GM12878 (cell line): ENCODE results near the gene CCDC9. TPM values are rescaled to one million over a fixed set of nuclear protein-coding genes. Genes with fewer than 3 reads are reported as not detected.
"Not testable (repeated sequence)": the region's sequence is repeated elsewhere in the genome, so short reads cannot be mapped to it uniquely, and the experiment has no call there.

ENCODE experiments used
- ATAC-seq: fragments of 200-7000 bp; cut with Tn5 transposase; 3 replicates; pipeline ENCODE4 v1.9.1; 2020; ENCODE audit warnings: mild to moderate bottlenecking, moderate library complexity
- BruUV-seq: library from RNA; stranded (reverse); fragments of 400-500 nt; replicated peaks from 2 replicates; lab custom pipeline; 2021; lab: Mats Ljungman, UMichigan
- CTCF ChIA-PET: fragments of 300-600 bp; sonication (Branson Sonifier 250); formaldehyde crosslinking; extraction: SDS; loops from one replicate; lab custom pipeline; 2021; ENCODE audit warnings: inconsistent platforms; lab: Yijun Ruan, JAX
- POLR2A ChIA-PET: fragments of 350-600 bp; formaldehyde crosslinking; extraction: SDS; loops from one replicate; lab custom pipeline; 2021; ENCODE audit warnings: inconsistent platforms; lab: Charles Lee
- RAD21 ChIA-PET: fragments of 300-600 bp; sonication (Branson Sonifier 250); formaldehyde crosslinking; loops from one replicate; lab custom pipeline; 2023; ENCODE audit warnings: antibody characterized with exemption; ENCODE audit not compliant: unreplicated experiment; lab: Charles Lee
- SMC1A ChIA-PET: fragments of 300-600 bp; sonication (Branson Sonifier 250); formaldehyde crosslinking; loops from one replicate; lab custom pipeline; 2023; ENCODE audit not compliant: unreplicated experiment, uncharacterized antibody; lab: Charles Lee
- DNase-seq: peaks from one replicate; pipeline ENCODE4 v3.0.0-alpha.2; 2011; ENCODE audit warnings: low read depth, low spot score
- FAIRE-seq: peaks from 3 replicates; lab custom pipeline; 2011; peaks lifted over from hg19 to GRCh38; lab: Jason Lieb, UNC
- H2AFZ ChIP-seq: 2 replicates; pipeline ENCODE4 v1.6.0; 2011; ENCODE audit warnings: low read depth, low read length, control low read depth; ENCODE audit not compliant: control insufficient read depth
- H3K27ac ChIP-seq: 2 replicates; pipeline ENCODE4 v1.5.1; 2011; ENCODE audit warnings: control low read depth; ENCODE audit not compliant: control insufficient read depth, insufficient read depth
- H3K27me3 ChIP-seq, 2 experiments: replicated peaks in 1 of 2; 2 replicates each; pipeline versions ENCODE4 v1.6.0 to v1.6.1; 2011; ENCODE audit warnings: low read length in 1 of 2; ENCODE audit not compliant: control insufficient read depth in 2 of 2, insufficient read depth in 2 of 2
- H3K36me3 ChIP-seq, 2 experiments: 2 replicates each; pipeline ENCODE4 v1.5.1; 2011; ENCODE audit warnings: low read length in 1 of 2; ENCODE audit not compliant: control insufficient read depth in 2 of 2, insufficient read depth in 2 of 2
- H3K4me1 ChIP-seq: 2 replicates; pipeline ENCODE4 v1.6.1; 2011; ENCODE audit warnings: mild to moderate bottlenecking, low read length, moderate library complexity, mixed read lengths; ENCODE audit not compliant: control insufficient read depth, insufficient read depth
- H3K4me2 ChIP-seq: 2 replicates; pipeline ENCODE4 v1.6.0; 2011; ENCODE audit warnings: control low read depth; ENCODE audit not compliant: control insufficient read depth, insufficient read depth
- H3K4me3 ChIP-seq: fragments of 200-600 bp; sonication (generic); 2 replicates; pipeline ENCODE4 v1.5.1; 2016
- H3K79me2 ChIP-seq: 2 replicates; pipeline ENCODE4 v1.6.0; 2011; ENCODE audit warnings: low read length; ENCODE audit not compliant: control insufficient read depth, insufficient read depth
- H3K9ac ChIP-seq: 2 replicates; pipeline ENCODE4 v1.8.0; 2011; ENCODE audit warnings: low read length, control low read depth, mixed read lengths; ENCODE audit not compliant: control insufficient read depth, insufficient read depth
- H3K9me3 ChIP-seq: replicated peaks from 3 replicates; pipeline ENCODE4 v1.5.1; 2011; ENCODE audit warnings: mild to moderate bottlenecking, low read length; ENCODE audit not compliant: control insufficient read depth, insufficient read depth
- H4K20me1 ChIP-seq: 2 replicates; pipeline ENCODE4 v1.6.0; 2011; ENCODE audit not compliant: control insufficient read depth, insufficient read depth
- ATF7 ChIP-seq: fragments of 450-650 bp; IDR thresholded peaks from 2 replicates; pipeline ENCODE4 v1.6.1; 2016; ENCODE audit warnings: low read depth, mild to moderate bottlenecking
- CREB1 ChIP-seq: IDR thresholded peaks from 2 replicates; pipeline ENCODE4 v1.6.1; 2012; ENCODE audit warnings: low read depth, mild to moderate bottlenecking, inconsistent platforms
- CREM ChIP-seq: IDR thresholded peaks from 2 replicates; pipeline ENCODE4 v1.6.1; 2014; ENCODE audit warnings: antibody characterized with exemption, low read depth
- EGR1 ChIP-seq, 2 experiments: IDR thresholded peaks; 1 replicate in 1 of 2; 2 replicates in 1 of 2; pipeline ENCODE4 v1.6.1; 2011 to 2012; ENCODE audit warnings: low read depth in 2 of 2, low read length in 2 of 2, borderline replicate concordance in 1 of 2, mild to moderate bottlenecking in 1 of 2, moderate library complexity in 1 of 2
- NBN ChIP-seq: fragments of 450-650 bp; IDR thresholded peaks from 2 replicates; pipeline ENCODE4 v1.6.1; 2016
- NR2C2 ChIP-seq: IDR thresholded peaks from 2 replicates; pipeline ENCODE4 v1.6.1; 2011; ENCODE audit warnings: borderline replicate concordance, low read depth; ENCODE audit not compliant: control insufficient read depth, insufficient read length
- RAD21 ChIP-seq: IDR thresholded peaks from 2 replicates; pipeline ENCODE4 v1.6.1; 2011; ENCODE audit warnings: mild to moderate bottlenecking, low read depth, low read length, moderate library complexity; ENCODE audit not compliant: insufficient read depth
- SMARCA5 ChIP-seq: fragments of 450-650 bp; IDR thresholded peaks from 2 replicates; pipeline ENCODE4 v1.6.1; 2017; ENCODE audit warnings: mild to moderate bottlenecking
- SMC3 ChIP-seq: IDR thresholded peaks from 2 replicates; pipeline ENCODE4 v1.6.1; 2011; ENCODE audit warnings: low read length, improper control_type of control experiment, borderline replicate concordance
- YY1 ChIP-seq: IDR thresholded peaks from 2 replicates; pipeline ENCODE4 v1.6.1; 2011; ENCODE audit warnings: low read depth, mild to moderate bottlenecking, low read length
- WGBS: methylation state at CpG from one replicate; pipeline ENCODE4 v1.1.6; 2016; ENCODE audit warnings: low lambda C conversion rate; ENCODE audit not compliant: insufficient replicate concordance, insufficient coverage; ENCODE audit errors: missing lambda C conversion rate; 5-methylcytosine and 5-hydroxymethylcytosine counted together
- in situ Hi-C: fragments of 300-500 bp; cut with MboI; formaldehyde crosslinking; loops from 9 replicates; pipeline ENCODE4 v1.14.3; 2018; ENCODE audit warnings: mixed read lengths
- intact Hi-C: fragments of 100-400 bp; cut with micrococcal nuclease; formaldehyde crosslinking; loops from one replicate; pipeline ENCODE4 v1.14.2; 2022; ENCODE audit not compliant: unreplicated experiment
- polyA plus RNA-seq, 11 experiments: library from polyadenylated mRNA; depleted of rRNA in 4 of 11; unstranded in 6 of 11; stranded (reverse) in 5 of 11; fragments of >200 nt; fragmentation: Nextera tagmentation in 4 of 11; fragmentation: Illumina TruSeq in 1 of 11; extraction: Ambion mirVana in 4 of 11; extraction: Trizol in 1 of 11; gene quantifications; 1 replicate in 1 of 11; 2 replicates in 10 of 11; pipeline versions ENCODE4 v1.2.1 to v1.2.3, GENCODE V29; 2011 to 2016; ENCODE audit warnings: inconsistent platforms in 2 of 11, missing spikeins in 2 of 11, low read depth in 1 of 11
- total RNA-seq, 4 experiments: library from RNA; depleted of rRNA in 3 of 4; stranded (reverse); fragments of >200 nt in 3 of 4; fragmentation: Illumina TruSeq in 1 of 4; extraction: Trizol in 1 of 4; gene quantifications; 2 replicates each; pipeline versions ENCODE4 v1.2.1 to v1.2.3, GENCODE V29; 2013 to 2021
- TF ChIP-seq, protein P1 (sequence below), 3 experiments: IDR thresholded peaks in 2 of 3; conservative IDR thresholded peaks in 1 of 3; 2 replicates each; pipeline ENCODE4 v1.5.1; 2011; ENCODE audit warnings: low read depth in 3 of 3, low read length in 3 of 3, mild to moderate bottlenecking in 3 of 3, control low read depth in 2 of 3, moderate library complexity in 2 of 3, inconsistent platforms in 1 of 3, mixed read lengths in 1 of 3; ENCODE audit not compliant: control insufficient read depth in 2 of 3, insufficient read depth in 1 of 3; ENCODE audit errors: extremely low read depth in 1 of 3

CCDC9 gene
- total and polyA plus RNA-seq, 10 of the 15 experiments (the other 5 are each of a cell fraction or from before 2014, with no cell fraction given), result 0.18 to 17.5 (median 7.1) TPM; not detected in 1

DNA sequence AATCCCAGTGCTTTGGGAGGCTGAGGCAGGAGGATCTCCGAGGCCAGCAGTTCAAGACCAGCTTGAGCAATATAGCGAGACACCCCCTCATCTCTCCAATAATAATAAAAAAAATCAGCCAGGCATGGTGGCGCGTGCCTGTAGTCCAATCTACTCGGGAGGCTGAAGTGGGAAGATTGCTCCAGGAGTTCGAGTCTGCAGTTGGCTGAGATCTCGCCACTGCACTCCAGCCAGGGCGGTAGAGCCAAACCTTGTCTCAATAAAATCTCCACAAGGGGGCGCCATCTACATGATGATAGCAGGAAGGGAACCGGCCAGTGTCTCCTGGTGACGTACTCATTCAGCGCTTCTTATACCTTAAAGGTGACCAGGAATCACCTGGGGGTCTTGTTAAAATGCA, 39.7 kb downstream of the CCDC9 start:
- POLR2A ChIA-PET, result interaction anchor here (0.7 to 1.1 kb wide), 2 partner anchors 22 to 217 kb away, joined by 3 read pairs; partner anchors contain the start of gene INAFM1

DNA sequence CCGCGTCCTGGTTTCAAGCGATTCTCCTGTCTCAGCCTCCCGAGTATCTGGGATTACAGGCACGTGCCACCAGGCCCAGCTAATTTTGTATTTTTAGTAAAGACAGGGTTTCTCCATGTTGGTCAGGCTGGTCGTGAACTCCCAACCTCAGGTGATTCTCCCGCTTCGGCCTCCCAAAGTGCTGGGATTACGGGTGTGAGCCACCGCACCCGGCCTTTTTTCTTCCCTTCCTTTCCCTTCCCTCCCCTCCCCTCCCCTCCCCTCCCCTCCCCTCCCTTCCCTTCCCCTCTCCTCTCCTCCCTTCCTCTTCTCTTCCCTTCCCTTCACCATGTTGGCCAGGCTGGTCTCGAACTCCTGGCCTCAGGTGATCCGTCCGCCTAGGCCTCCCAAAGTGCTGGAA, 44.5 kb downstream of the CCDC9 start:
- H3K9ac ChIP-seq, H3K36me3 ChIP-seq, H2AFZ ChIP-seq, H3K27ac ChIP-seq, ATAC-seq, DNase-seq, H3K27me3 ChIP-seq, FAIRE-seq, H4K20me1 ChIP-seq, H3K9me3 ChIP-seq, POLR2A ChIA-PET, H3K79me2 ChIP-seq, in situ Hi-C loops, intact Hi-C loops, H3K4me2 ChIP-seq, RAD21 ChIA-PET, H3K4me3 ChIP-seq, BruUV-seq: not testable (repeated sequence)
- peaks cover 19% of the 10 kb centered on the region for H3K4me1 ChIP-seq
- ChIA-PET SMC1A (interaction anchor here (0.8 kb wide), 1 partner anchor 9 kb away, joined by 4 read pairs; no protein-coding TSS in a partner anchor), CTCF (interaction anchor here (0.7 to 1.3 kb wide), 3 partner anchors 16 to 513 kb away, joined by 3 to 6 read pairs (median 4); no protein-coding TSS in a partner anchor)
- 85% methylated on average over 11 of the region's 14 CpGs for WGBS

More for the DNA sequence above, 39.7 kb downstream of the CCDC9 start:
- Histone ChIP-seq H3K27ac (no peak overlapping the region), H3K79me2 (no peaks in the 10 kb centered on the region), H3K27me3 (no peaks in the 10 kb centered on the region), H3K4me2 (no peak overlapping the region), H4K20me1 (no peaks in the 10 kb centered on the region), H3K9ac (no peak overlapping the region), H3K9me3 (no peaks in the 10 kb centered on the region), H3K4me3 (no peak overlapping the region), H3K36me3 (no peaks in the 10 kb centered on the region), H2AFZ (no peak overlapping the region), H3K4me1 (peaks cover 12% of the 10 kb centered on the region)
- RAD21 ChIA-PET, result interaction anchor here (0.7 to 3.4 kb wide), 6 partner anchors 8 to 411 kb away, joined by 3 to 19 read pairs (median 6); partner anchors contain the start of gene DHX34
- SMC1A ChIA-PET, result interaction anchor here (2.9 to 4.3 kb wide), 2 partner anchors 95 to 132 kb away, joined by 12 to 28 read pairs; no protein-coding TSS in a partner anchor
- ATAC-seq (peak; percentile 94), DNase-seq (no peak), FAIRE-seq (peak; percentile 96)
- intact Hi-C loops (loop anchor here (1.0 to 2.0 kb wide), 3 partner anchors 53 to 132 kb away; partner anchors contain the start of gene DHX34), in situ Hi-C loops (loop anchor here (5.0 kb wide), 3 partner anchors 91 to 401 kb away; no protein-coding TSS in a partner anchor)
- CTCF ChIA-PET, result interaction anchor here (1.2 to 8.3 kb wide), 11 partner anchors 8 to 411 kb away, joined by 3 to 83 read pairs (median 16); partner anchors contain the start of genes C5AR1 and DHX34
- BruUV-seq, result no TSS peak
- 14% methylated on average over 12 of the region's 12 CpGs for WGBS
- peak; percentile 89 for TF ChIP-seq RAD21
- no peak for TF ChIP-seq NBN
- no peak for TF ChIP-seq NR2C2
- peak; percentile 53; the same call in 1 of the 2 replicates for TF ChIP-seq CREB1
- TF ChIP-seq ATF7, result peak; percentile 74
- TF ChIP-seq YY1, result peak; percentile 37; the same call in 1 of the 2 replicates
- TF ChIP-seq SMARCA5, result no peak
- peak; percentile 69 for TF ChIP-seq CREM
- peak; percentile 88 for TF ChIP-seq SMC3
- TF ChIP-seq, protein P1, sequence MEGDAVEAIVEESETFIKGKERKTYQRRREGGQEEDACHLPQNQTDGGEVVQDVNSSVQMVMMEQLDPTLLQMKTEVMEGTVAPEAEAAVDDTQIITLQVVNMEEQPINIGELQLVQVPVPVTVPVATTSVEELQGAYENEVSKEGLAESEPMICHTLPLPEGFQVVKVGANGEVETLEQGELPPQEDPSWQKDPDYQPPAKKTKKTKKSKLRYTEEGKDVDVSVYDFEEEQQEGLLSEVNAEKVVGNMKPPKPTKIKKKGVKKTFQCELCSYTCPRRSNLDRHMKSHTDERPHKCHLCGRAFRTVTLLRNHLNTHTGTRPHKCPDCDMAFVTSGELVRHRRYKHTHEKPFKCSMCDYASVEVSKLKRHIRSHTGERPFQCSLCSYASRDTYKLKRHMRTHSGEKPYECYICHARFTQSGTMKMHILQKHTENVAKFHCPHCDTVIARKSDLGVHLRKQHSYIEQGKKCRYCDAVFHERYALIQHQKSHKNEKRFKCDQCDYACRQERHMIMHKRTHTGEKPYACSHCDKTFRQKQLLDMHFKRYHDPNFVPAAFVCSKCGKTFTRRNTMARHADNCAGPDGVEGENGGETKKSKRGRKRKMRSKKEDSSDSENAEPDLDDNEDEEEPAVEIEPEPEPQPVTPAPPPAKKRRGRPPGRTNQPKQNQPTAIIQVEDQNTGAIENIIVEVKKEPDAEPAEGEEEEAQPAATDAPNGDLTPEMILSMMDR (IDR thresholded peaks at IDR 0.05 in 2 of 3, conservative IDR thresholded peaks at IDR 0.05 in 1 of 3; ENCODE audit: control insufficient read depth in 2 of 3, extremely low read depth in 1 of 3, insufficient read depth in 1 of 3, low read depth in 3 of 3, low read length in 3 of 3), result peak; percentile 66 to 86 (median 69)
- TF ChIP-seq EGR1 (IDR thresholded peaks at IDR 0.05; ENCODE audit: borderline replicate concordance in 1 of 2, low read depth in 2 of 2, low read length in 2 of 2), result no peak
